Endothelial cell of umbilical vein (primary cell): ENCODE results near the gene TMEM154. TPM values are rescaled to one million over a fixed set of nuclear protein-coding genes. Genes with fewer than 3 reads are reported as not detected.

Experiments used
- BruUV-seq: library from RNA; stranded (reverse); fragments of 400-500 nt; replicated peaks from 2 replicates; lab custom pipeline; 2021; lab: Mats Ljungman, UMichigan
- CTCF ChIA-PET: fragments of 300-600, 350-600 bp; sonication (Branson Sonifier 250); formaldehyde crosslinking; loops from one replicate; lab custom pipeline; 2021; ENCODE audit warnings: antibody characterized with exemption, inconsistent platforms; lab: Charles Lee
- POLR2A ChIA-PET: fragments of 300-600, 350-600 bp; sonication (Branson Sonifier 250); formaldehyde crosslinking; loops from one replicate; lab custom pipeline; 2021; ENCODE audit warnings: antibody characterized with exemption, inconsistent platforms; lab: Charles Lee
- DNase-seq: peaks from one replicate; pipeline ENCODE4 v3.0.0-alpha.2; 2011; ENCODE audit warnings: low read depth, low spot score
- FAIRE-seq: peaks from 2 replicates; lab custom pipeline; 2011; peaks lifted over from hg19 to GRCh38; lab: Jason Lieb, UNC
- H2AFZ ChIP-seq: 2 replicates; pipeline ENCODE4 v1.6.0; 2012; ENCODE audit warnings: low read depth, low read length, control low read depth, inconsistent platforms
- H3K27ac ChIP-seq: 2 replicates; pipeline ENCODE4 v1.5.1; 2011; ENCODE audit warnings: low read depth, mild to moderate bottlenecking, control low read depth, low read length, moderate library complexity; ENCODE audit not compliant: insufficient read depth
- H3K27me3 ChIP-seq, 2 experiments: 2 replicates each; pipeline versions ENCODE4 v1.6.0 to v1.6.1; 2011; ENCODE audit warnings: low read length in 2 of 2, mixed read lengths in 1 of 2; ENCODE audit not compliant: control insufficient read depth in 2 of 2, insufficient read depth in 2 of 2
- H3K36me3 ChIP-seq, 2 experiments: 2 replicates in 1 of 2; 3 replicates in 1 of 2; pipeline ENCODE4 v1.5.1; 2011; ENCODE audit warnings: low read length in 2 of 2, mild to moderate bottlenecking in 1 of 2, moderate library complexity in 1 of 2; ENCODE audit not compliant: control insufficient read depth in 2 of 2, insufficient read depth in 2 of 2; ENCODE audit errors: extremely low read depth in 1 of 2
- H3K4me1 ChIP-seq: 3 replicates; pipeline ENCODE4 v1.5.1; 2011; ENCODE audit warnings: mild to moderate bottlenecking, low read length; ENCODE audit not compliant: control insufficient read depth, insufficient read depth; ENCODE audit errors: extremely low read depth
- H3K4me2 ChIP-seq: 2 replicates; pipeline ENCODE4 v1.6.1; 2011; ENCODE audit warnings: low read length, control low read depth, mixed read lengths; ENCODE audit not compliant: insufficient read depth
- H3K4me3 ChIP-seq, 3 experiments: fragments of 200-600 bp in 1 of 3; sonication (generic), shearing (Covaris generic) in 1 of 3; replicated peaks in 1 of 3; 2 replicates each; pipeline ENCODE4 v1.5.1; 2011 to 2016; ENCODE audit warnings: control low read depth in 3 of 3, low read length in 3 of 3, mild to moderate bottlenecking in 2 of 3, inconsistent platforms in 1 of 3, low read depth in 1 of 3, moderate library complexity in 1 of 3; ENCODE audit not compliant: insufficient read depth in 1 of 3
- H3K79me2 ChIP-seq: 2 replicates; pipeline ENCODE4 v1.6.0; 2012; ENCODE audit warnings: low read length, inconsistent platforms; ENCODE audit not compliant: control insufficient read depth, insufficient read depth
- H3K9ac ChIP-seq: replicated peaks from 2 replicates; pipeline ENCODE3; 2011; ENCODE audit warnings: low read length, control low read depth; ENCODE audit not compliant: insufficient read depth; ENCODE audit errors: extremely low read depth
- H3K9me1 ChIP-seq: replicated peaks from 3 replicates; pipeline ENCODE4 v1.6.0; 2011; ENCODE audit warnings: mild to moderate bottlenecking, low read length; ENCODE audit not compliant: control insufficient read depth, insufficient read depth; ENCODE audit errors: extremely low read depth
- H3K9me3 ChIP-seq: replicated peaks from 2 replicates; pipeline ENCODE4 v1.5.1; 2012; ENCODE audit warnings: low read length, inconsistent platforms; ENCODE audit not compliant: control insufficient read depth, insufficient read depth
- H4K20me1 ChIP-seq: replicated peaks from 2 replicates; pipeline ENCODE3; 2011; ENCODE audit warnings: mild to moderate bottlenecking, low read length; ENCODE audit not compliant: control insufficient read depth, insufficient read depth; ENCODE audit errors: extremely low read depth
- EZH2 ChIP-seq: IDR thresholded peaks from 2 replicates; pipeline ENCODE4 v1.6.1; 2012; ENCODE audit warnings: borderline replicate concordance, low read depth, mild to moderate bottlenecking, moderate library complexity, low read length, inconsistent platforms; ENCODE audit not compliant: severe bottlenecking
- FOS ChIP-seq: IDR thresholded peaks from 2 replicates; pipeline ENCODE4 v1.6.1; 2011; ENCODE audit warnings: mild to moderate bottlenecking, low read length, moderate library complexity, borderline replicate concordance; ENCODE audit not compliant: insufficient read depth
- GATA2 ChIP-seq: IDR thresholded peaks from 2 replicates; pipeline ENCODE4 v1.7.0; 2011; ENCODE audit warnings: low read depth, mild to moderate bottlenecking, moderate library complexity, mixed read lengths, low read length; ENCODE audit not compliant: insufficient read length, insufficient read depth
- JUN ChIP-seq: IDR thresholded peaks from 2 replicates; pipeline ENCODE4 v1.6.1; 2011; ENCODE audit warnings: borderline replicate concordance, low read depth; ENCODE audit not compliant: insufficient read length, insufficient read depth
- MYC ChIP-seq: IDR thresholded peaks from one replicate; pipeline ENCODE4 v1.6.1; 2011; ENCODE audit warnings: mild to moderate bottlenecking, low read depth, low read length
- POLR2A ChIP-seq: IDR thresholded peaks from 2 replicates; pipeline ENCODE4 v1.6.1; 2012; ENCODE audit warnings: low read depth, mild to moderate bottlenecking, control low read depth, low read length
- dilution Hi-C: fragments of 300-500 bp; cut with MboI; formaldehyde crosslinking; loops from one replicate; pipeline ENCODE4 v1.15.0; 2019; ENCODE audit warnings: low sequenced_read_pairs; ENCODE audit not compliant: extremely low pct_ligation_motif_present
- intact Hi-C: fragments of 100-400 bp; cut with micrococcal nuclease; formaldehyde crosslinking; loops from one replicate; pipeline ENCODE4 v1.10.0; 2022
- polyA plus RNA-seq, 4 experiments: library from polyadenylated mRNA; depleted of rRNA in 3 of 4; stranded (reverse) in 3 of 4; unstranded in 1 of 4; fragments of >200 nt; gene quantifications; 2 replicates each; pipeline versions ENCODE4 v1.2.1 to v1.2.3, GENCODE V29; 2011 to 2012; ENCODE audit warnings: missing spikeins in 1 of 4
- total RNA-seq: library from RNA; stranded (reverse); gene quantifications from 2 replicates; pipeline ENCODE4 v1.2.3, GENCODE V29; 2021
- TF ChIP-seq, protein P1 (sequence below), 2 donors: IDR thresholded peaks; 1 replicate in 1 of 2; 2 replicates in 1 of 2; pipeline ENCODE4 v1.5.1; 2011; ENCODE audit warnings: low read length in 2 of 2, mild to moderate bottlenecking in 2 of 2, moderate library complexity in 2 of 2, control low read depth in 1 of 2, inconsistent platforms in 1 of 2, low read depth in 1 of 2; ENCODE audit not compliant: insufficient read depth in 1 of 2; ENCODE audit errors: extremely low read depth in 1 of 2
- TF ChIP-seq, protein P2 (sequence below): IDR thresholded peaks from 2 replicates; pipeline ENCODE4 v1.6.1; 2011; ENCODE audit not compliant: insufficient read depth, insufficient read length

Gene TMEM154
- total and polyA plus RNA-seq, 2 donors (not counting 3 experiments of a cell fraction or from before 2014, with no cell fraction given), result 5.4 to 50.0 TPM

DNA sequence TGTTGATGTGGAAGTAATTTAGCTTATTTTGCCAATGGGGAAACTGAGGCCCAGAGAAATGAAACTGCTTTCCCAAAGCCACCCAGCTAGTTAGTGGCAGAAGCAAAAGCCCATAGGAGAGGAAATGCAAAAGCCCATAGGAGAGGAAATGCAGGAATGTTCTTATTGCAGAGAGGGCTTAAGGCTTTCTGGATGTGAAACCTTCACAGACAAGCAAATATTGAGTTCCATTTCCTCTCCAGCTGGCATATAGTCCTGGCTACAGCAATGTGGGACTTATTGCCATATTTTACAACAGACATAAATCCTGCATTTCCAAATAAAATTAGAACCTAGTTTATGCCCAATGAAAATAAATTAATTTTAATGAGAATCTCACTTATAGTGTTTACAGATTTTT is 69.7 kb downstream of the TMEM154 start:
- no peak overlapping the region for H3K4me3 ChIP-seq

DNA sequence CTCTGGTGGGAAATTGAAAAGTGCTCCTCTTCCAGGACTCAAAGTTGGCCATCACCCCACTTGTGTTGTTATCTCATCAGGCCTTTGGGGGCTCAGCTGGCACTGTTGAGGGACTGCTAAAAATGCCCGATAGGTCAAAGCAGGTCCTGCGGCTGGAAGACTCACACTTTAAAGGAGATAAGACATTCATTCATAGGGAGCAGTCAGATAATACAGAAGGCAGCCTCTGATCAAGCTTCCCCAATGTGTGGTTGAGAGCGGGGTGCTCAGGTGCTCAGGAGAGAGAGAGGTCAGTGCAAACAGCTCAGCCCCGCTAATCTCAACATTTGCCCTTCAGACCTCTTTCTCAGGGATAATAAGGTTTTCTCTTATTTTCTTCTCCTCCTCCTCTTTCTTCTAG is 70.3 kb downstream of the TMEM154 start:
- Histone ChIP-seq H2AFZ (no peak overlapping the region), H3K9ac (no peak overlapping the region), H3K79me2 (no peaks in the 10 kb centered on the region), H3K9me1 (no peaks in the 10 kb centered on the region), H3K36me3 (no peaks in the 10 kb centered on the region), H4K20me1 (no peaks in the 10 kb centered on the region), H3K27ac (no peak overlapping the region), H3K27me3 (peaks cover 8 to 16% of the 10 kb centered on the region in 2 experiments), H3K9me3 (no peaks in the 10 kb centered on the region), H3K4me1 (no peaks in the 10 kb centered on the region), H3K4me3 (no peak overlapping the region), H3K4me2 (no peak overlapping the region)
- ChIA-PET CTCF (interaction anchor here (0.8 to 4.3 kb wide), 3 partner anchors 108 to 155 kb away, joined by 3 to 19 read pairs (median 4); no protein-coding TSS in a partner anchor), POLR2A (no interaction called here)
- intact Hi-C loops, result no loop called here
- dilution Hi-C loops, result no loop called here
- DNase-seq, result no peak
- TF ChIP-seq, protein P1, sequence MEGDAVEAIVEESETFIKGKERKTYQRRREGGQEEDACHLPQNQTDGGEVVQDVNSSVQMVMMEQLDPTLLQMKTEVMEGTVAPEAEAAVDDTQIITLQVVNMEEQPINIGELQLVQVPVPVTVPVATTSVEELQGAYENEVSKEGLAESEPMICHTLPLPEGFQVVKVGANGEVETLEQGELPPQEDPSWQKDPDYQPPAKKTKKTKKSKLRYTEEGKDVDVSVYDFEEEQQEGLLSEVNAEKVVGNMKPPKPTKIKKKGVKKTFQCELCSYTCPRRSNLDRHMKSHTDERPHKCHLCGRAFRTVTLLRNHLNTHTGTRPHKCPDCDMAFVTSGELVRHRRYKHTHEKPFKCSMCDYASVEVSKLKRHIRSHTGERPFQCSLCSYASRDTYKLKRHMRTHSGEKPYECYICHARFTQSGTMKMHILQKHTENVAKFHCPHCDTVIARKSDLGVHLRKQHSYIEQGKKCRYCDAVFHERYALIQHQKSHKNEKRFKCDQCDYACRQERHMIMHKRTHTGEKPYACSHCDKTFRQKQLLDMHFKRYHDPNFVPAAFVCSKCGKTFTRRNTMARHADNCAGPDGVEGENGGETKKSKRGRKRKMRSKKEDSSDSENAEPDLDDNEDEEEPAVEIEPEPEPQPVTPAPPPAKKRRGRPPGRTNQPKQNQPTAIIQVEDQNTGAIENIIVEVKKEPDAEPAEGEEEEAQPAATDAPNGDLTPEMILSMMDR (IDR thresholded peaks at IDR 0.05; ENCODE audit: extremely low read depth in 1 of 2, insufficient read depth in 1 of 2, low read depth in 1 of 2, low read length in 2 of 2), result no peak
- no peak for TF ChIP-seq JUN
- TF ChIP-seq POLR2A, result no peak
- TF ChIP-seq GATA2, result no peak
- TF ChIP-seq MYC, result no peak
- TF ChIP-seq, protein P2, sequence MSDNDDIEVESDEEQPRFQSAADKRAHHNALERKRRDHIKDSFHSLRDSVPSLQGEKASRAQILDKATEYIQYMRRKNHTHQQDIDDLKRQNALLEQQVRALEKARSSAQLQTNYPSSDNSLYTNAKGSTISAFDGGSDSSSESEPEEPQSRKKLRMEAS, result no peak
- no peak for TF ChIP-seq EZH2
- TF ChIP-seq FOS, result no peak
- FAIRE-seq, result no peak
- no TSS peak for BruUV-seq

More for the DNA sequence above, 69.7 kb downstream of the TMEM154 start:
- no peak for DNase-seq
- Histone ChIP-seq H3K36me3 (no peaks in the 10 kb centered on the region), H3K4me1 (no peaks in the 10 kb centered on the region), H2AFZ (no peak overlapping the region), H3K27me3 (peaks cover 8 to 20% of the 10 kb centered on the region in 2 experiments), H3K79me2 (no peaks in the 10 kb centered on the region), H3K27ac (no peak overlapping the region), H3K9me3 (no peaks in the 10 kb centered on the region), H4K20me1 (no peaks in the 10 kb centered on the region), H3K9ac (no peak overlapping the region), H3K9me1 (no peaks in the 10 kb centered on the region), H3K4me2 (no peak overlapping the region)
- no TSS peak for BruUV-seq
- POLR2A ChIA-PET, result no interaction called here
- FAIRE-seq, result no peak
- intact Hi-C loops (no loop called here), dilution Hi-C loops (no loop called here)
- CTCF ChIA-PET, result interaction anchor here (0.8 to 4.3 kb wide), 3 partner anchors 109 to 156 kb away, joined by 3 to 19 read pairs (median 4); no protein-coding TSS in a partner anchor
- TF ChIP-seq EZH2, result no peak
- TF ChIP-seq JUN, result no peak
- no peak for TF ChIP-seq GATA2
